Activated CD4-positive, alpha-beta T cell treated with anti-CD3 and anti-CD28 coated beads, Interleukin-2, amount 10 ng/mL, durations not matched to agents 24 days and 14 days (primary cell): ENCODE data around the gene TPCN2. TPM values are rescaled to one million over a fixed set of nuclear protein-coding genes. Genes with fewer than 3 reads are reported as not detected.
A peak's percentile ranks its signal among the peaks of the same experiment; 100 is the strongest.

Experiments
- DNase-seq: peaks from one replicate; pipeline ENCODE4 v3.0.0; 2022
- H3K27ac Mint-ChIP-seq: one replicate; pipeline ENCODE4 v1.8.0; 2022; ENCODE audit warnings: mild to moderate bottlenecking, mixed read lengths
- H3K27me3 Mint-ChIP-seq: one replicate; pipeline ENCODE4 v1.8.0; 2022; ENCODE audit warnings: mixed read lengths
- H3K36me3 Mint-ChIP-seq: one replicate; pipeline ENCODE4 v1.8.0; 2022; ENCODE audit warnings: low read depth, mild to moderate bottlenecking, mixed read lengths
- H3K4me1 Mint-ChIP-seq: one replicate; pipeline ENCODE4 v1.8.0; 2021; ENCODE audit warnings: mixed read lengths
- H3K4me3 Mint-ChIP-seq: one replicate; pipeline ENCODE4 v1.8.0; 2022; ENCODE audit warnings: mild to moderate bottlenecking, moderate library complexity, mixed read lengths
- H3K9me3 Mint-ChIP-seq: one replicate; pipeline ENCODE4 v1.8.0; 2021; ENCODE audit warnings: mixed read lengths
- intact Hi-C: fragments of 100-400 bp; cut with micrococcal nuclease; formaldehyde crosslinking; loops from one replicate; pipeline ENCODE4 v1.15.1; 2023
- total RNA-seq: library from RNA; stranded (reverse); gene quantifications from 2 replicates; pipeline ENCODE4 v1.2.3, GENCODE V29; 2022

Gene TPCN2
- total RNA-seq, 1 donor from 2014 or later, result 15.7 TPM

DNA sequence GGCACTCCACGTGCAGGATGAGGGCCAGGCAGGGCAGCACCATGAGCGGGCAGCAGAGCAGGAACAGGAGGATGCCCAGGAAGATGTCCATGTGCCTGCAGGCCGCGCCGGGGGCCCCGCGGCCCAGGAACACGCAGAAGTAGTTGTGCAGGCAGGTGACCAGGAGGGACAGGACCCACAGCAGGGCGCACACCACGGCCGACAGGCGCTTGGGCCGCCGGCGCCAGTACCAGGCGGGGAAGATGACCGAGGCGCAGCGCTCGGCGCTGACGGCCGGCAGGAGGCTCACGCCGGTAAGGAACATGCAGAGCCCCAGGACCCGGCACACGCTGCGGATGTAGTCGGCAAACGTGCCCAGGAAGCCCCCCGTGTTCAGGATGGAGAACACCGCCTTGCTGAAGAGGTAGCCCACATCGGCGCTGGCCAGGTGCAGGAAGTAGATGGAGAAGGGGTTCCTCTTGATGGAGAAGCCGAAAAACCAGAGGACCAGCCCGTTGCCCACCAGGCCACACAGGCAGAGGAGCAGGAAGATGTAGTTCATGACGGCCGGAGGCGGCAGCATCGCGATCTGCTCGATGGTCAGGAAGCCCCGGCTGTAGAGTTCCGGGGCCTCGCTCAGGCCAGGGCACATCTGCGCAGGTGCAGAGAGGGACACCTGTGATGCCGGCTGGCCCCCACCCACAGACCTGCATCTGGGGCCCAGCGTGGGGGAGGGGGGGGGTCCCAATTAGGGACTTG lies 42.9 kb upstream of the TPCN2 start:
- intact Hi-C loops, result no loop called here
- Mint-ChIP-seq H3K27me3 (peaks cover 6% of the 10 kb centered on the region), H3K9me3 (no peaks in the 10 kb centered on the region), H3K27ac (no peak overlapping the region), H3K36me3 (no peaks in the 10 kb centered on the region), H3K4me3 (no peak overlapping the region), H3K4me1 (no peaks in the 10 kb centered on the region)
- no peak for DNase-seq

DNA sequence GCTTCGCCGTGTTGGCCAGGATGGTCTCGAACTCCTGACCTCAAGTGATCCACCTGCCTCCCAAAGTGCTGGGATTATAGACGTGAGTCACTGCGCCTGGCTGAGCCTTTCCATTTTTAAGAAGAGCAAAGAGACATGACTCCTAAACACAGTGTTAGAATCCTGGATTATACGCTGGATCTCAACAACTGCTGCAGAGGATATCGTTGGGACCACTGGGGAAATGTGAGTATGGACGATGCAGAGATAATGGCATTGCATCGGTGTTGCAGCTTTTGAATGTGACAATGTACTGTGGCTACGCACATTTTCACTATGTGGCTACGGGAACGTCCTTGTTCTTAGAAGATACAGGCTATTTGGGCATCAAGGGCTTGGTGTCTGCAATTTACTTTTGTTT lies 41.9 kb upstream of the TPCN2 start:
- H3K4me3 Mint-ChIP-seq, result no peak overlapping the region
- intact Hi-C loops, result no loop called here
- no peaks in the 10 kb centered on the region for H3K4me1 Mint-ChIP-seq
- no peak for DNase-seq
- H3K9me3 Mint-ChIP-seq, result no peaks in the 10 kb centered on the region
- no peak overlapping the region for H3K27ac Mint-ChIP-seq
- no peaks in the 10 kb centered on the region for H3K36me3 Mint-ChIP-seq
- H3K27me3 Mint-ChIP-seq, result peaks cover 11% of the 10 kb centered on the region

DNA sequence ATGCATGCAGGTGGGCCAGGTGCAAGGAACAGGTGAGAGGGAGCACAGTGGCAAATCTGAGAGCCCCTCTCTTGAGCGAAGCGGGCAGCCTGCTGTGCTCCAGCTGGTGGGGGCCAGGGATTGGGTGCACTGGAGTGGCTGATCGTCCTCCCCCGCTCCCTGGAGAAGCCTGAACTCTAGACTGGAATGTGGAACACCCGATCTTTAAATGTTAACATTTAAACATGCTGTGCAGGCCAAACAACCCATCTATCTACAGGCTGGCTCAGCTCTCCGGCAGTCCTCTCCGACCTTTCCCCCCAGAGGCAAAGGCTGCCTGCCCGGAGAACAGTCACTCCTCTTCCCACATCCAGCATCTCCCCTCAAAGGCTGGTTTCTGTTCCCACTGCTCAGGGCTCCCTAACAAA lies 40.8 kb upstream of the TPCN2 start:
- H3K27me3 Mint-ChIP-seq, result peaks cover 19% of the 10 kb centered on the region
- no peak overlapping the region for H3K27ac Mint-ChIP-seq
- no peak for DNase-seq
- intact Hi-C loops, result no loop called here
- H3K9me3 Mint-ChIP-seq, result no peaks in the 10 kb centered on the region
- no peaks in the 10 kb centered on the region for H3K36me3 Mint-ChIP-seq
- no peak overlapping the region for H3K4me3 Mint-ChIP-seq
- no peaks in the 10 kb centered on the region for H3K4me1 Mint-ChIP-seq

DNA sequence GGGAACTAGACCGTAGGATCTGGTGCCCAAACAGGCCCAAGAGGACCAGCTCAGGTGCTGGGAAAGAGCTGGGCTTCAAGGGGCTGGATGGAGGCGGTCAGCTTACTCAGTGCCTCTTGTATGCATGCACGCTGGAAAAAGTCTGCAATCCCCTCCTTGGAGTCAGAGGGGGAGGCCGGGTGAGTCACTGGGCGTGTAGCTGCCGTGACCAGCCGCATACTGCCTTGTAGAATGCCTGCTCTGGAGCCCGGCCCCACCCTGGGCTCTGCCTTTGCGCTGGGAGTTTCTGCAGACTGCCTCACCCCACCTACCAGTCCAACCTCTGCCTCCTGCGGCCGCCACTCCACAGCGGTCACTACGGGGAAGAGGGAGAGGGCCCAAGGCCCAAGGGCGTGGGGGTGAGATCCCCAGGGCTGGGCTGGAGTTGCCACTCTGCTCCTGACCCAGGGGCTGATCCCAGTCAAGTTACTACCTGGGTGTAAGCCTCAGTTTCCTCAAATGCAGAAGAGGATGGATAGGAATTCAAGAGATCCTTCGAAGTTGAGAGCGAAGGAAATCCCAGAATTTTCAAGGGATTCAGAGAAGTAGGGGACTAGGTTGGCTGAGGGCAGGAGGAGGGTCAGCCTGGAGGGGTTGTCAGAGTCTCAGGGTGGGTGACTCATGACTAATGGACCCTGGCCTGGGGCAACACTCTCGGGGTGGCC lies 39.8 kb upstream of the TPCN2 start:
- Mint-ChIP-seq H3K9me3 (no peaks in the 10 kb centered on the region), H3K36me3 (no peaks in the 10 kb centered on the region), H3K4me3 (no peak overlapping the region), H3K27me3 (peaks cover 23% of the 10 kb centered on the region), H3K4me1 (no peaks in the 10 kb centered on the region), H3K27ac (no peak overlapping the region)
- intact Hi-C loops, result no loop called here
- no peak for DNase-seq

DNA sequence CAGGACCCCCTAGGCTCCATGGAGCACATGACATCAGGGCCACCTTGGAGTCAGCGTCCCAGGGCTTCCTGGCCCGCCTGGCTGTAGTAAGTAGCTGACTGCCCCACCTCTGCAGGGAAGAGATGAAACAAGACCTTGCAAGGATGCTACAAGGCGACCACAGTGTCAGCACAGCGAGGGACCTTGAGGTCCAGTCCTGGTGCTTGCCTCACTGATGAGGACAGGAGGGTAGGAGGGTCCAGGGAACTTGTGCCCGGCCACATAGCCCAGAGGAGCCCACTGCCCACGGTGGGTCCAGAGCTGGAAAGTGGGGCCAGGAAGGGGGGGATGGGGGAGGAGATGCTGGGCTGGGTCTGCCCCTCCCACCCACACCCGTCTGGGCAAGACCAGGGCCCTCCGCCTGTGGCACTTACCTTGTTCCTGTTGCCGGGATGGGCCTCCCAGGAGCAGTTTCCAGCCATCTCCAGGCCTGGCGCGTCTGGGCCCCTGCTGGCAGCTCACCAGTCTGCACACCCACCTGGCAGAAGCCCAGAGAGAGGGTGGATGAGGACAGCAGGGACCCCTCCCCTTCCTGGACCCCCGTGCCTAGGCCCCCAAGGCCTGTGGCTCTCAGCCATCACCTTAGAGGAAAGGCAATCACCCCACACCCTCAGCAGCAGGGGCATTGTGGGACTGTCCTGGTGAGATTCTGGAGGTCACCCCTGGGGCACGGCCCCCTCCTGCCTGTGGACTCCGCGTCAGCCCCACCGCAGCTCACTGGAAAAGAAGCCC lies 39.1 kb upstream of the TPCN2 start:
- H3K4me1 Mint-ChIP-seq, result no peaks in the 10 kb centered on the region

DNA sequence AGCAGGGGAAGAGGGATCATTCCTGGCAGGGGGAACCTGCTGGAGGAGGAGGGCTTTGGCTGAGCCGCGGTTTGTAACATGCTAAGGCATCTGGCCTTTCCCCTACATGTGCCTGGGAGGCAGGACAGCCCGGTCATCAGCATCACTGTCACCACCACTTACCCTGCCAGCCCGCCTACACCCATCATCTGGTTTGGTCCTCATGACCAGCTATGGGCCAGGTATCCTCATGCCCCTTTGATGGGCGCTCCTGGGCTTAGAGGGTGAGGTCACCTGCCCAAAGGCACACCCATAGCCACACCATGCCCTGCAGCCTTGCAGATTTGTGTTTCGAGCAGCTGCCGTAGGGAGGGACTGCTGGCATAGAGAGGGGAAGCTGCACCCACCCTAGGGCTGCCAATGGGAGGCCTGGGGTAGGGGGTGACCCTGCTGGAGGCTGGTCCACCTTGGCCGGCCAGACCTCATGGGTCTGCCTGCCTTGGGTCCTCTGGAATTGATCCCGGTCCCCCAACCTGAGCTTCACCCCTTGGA lies 38.3 kb upstream of the TPCN2 start:
- H3K36me3 Mint-ChIP-seq, result no peaks in the 10 kb centered on the region
- no peak overlapping the region for H3K4me3 Mint-ChIP-seq
- H3K9me3 Mint-ChIP-seq, result no peaks in the 10 kb centered on the region
- DNase-seq, result no peak
- H3K27ac Mint-ChIP-seq, result no peak overlapping the region
- H3K27me3 Mint-ChIP-seq, result peaks cover 27% of the 10 kb centered on the region
- no peaks in the 10 kb centered on the region for H3K4me1 Mint-ChIP-seq
- intact Hi-C loops, result no loop called here

More for the DNA sequence above, 39.1 kb upstream of the TPCN2 start:
- intact Hi-C loops, result no loop called here
- no peak for DNase-seq
- no peaks in the 10 kb centered on the region for H3K9me3 Mint-ChIP-seq
- H3K27ac Mint-ChIP-seq, result no peak overlapping the region
- no peaks in the 10 kb centered on the region for H3K36me3 Mint-ChIP-seq
- peaks cover 24% of the 10 kb centered on the region for H3K27me3 Mint-ChIP-seq
- no peak overlapping the region for H3K4me3 Mint-ChIP-seq

DNA sequence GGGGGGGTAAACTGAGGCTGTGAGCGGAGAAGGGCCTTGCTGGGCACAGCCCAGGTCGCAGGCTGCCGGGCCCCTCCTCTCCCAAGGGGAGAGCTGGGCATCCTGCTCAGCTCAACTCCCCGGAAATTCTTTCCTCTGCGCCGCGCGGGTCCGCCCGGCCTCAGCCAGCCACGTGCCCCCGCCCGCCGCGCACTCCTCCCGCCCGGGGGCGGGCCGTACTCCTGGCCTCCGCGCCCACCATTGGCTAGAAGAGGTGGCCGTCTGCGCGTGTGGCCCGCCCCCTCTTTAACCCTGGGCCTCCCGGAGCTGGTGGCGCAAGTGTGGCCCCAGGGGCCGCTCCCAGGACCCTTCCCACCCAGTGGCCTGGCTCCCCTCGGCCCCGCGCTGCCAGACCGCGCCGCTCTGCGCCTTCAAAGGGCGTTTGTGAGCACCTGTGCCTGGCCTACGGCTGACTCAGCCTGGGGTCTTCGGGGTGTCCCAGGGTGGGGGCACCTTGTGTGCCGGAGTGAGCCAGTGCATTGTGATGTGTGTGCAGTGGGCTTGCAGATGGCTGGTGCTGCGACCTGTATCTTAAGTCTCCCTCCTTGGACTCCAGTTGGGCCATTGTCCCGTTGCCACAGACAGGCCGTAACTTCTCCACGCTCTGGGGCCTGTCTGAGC lies 37.6 kb upstream of the TPCN2 start:
- Mint-ChIP-seq H3K36me3 (no peaks in the 10 kb centered on the region), H3K9me3 (no peaks in the 10 kb centered on the region), H3K27ac (no peak overlapping the region), H3K4me1 (no peaks in the 10 kb centered on the region), H3K4me3 (no peak overlapping the region), H3K27me3 (peaks cover 28% of the 10 kb centered on the region)
- peak; percentile 82 for DNase-seq
- intact Hi-C loops, result no loop called here

DNA sequence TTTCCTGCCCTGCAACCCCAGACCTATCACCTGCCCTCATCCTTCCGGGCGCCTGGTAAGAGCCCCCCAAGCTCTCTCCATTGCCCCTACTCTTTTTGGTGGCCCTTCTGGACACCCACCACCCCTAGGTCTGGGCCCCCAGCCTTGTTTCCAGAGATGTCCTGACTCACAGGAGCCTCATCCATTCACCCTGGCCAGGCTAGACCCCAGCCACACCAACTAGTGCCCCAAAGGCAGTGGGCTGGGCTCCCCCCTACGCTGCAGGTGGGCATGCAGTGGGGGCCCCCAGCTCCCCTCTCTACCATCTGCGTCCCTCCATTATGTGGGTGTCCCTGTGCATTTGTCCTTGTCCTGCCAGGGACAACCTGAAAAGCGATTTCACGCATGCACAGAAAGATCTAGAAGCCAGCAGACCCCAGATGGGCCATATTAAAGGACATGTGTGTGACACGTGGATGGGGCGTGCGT lies 37.1 kb upstream of the TPCN2 start:
- no peak for DNase-seq
- intact Hi-C loops, result no loop called here
- H3K9me3 Mint-ChIP-seq, result no peaks in the 10 kb centered on the region
- H3K36me3 Mint-ChIP-seq, result no peaks in the 10 kb centered on the region
- H3K4me1 Mint-ChIP-seq, result no peaks in the 10 kb centered on the region
- H3K27me3 Mint-ChIP-seq, result peaks cover 30% of the 10 kb centered on the region
- H3K4me3 Mint-ChIP-seq, result no peak overlapping the region
- no peak overlapping the region for H3K27ac Mint-ChIP-seq

DNA sequence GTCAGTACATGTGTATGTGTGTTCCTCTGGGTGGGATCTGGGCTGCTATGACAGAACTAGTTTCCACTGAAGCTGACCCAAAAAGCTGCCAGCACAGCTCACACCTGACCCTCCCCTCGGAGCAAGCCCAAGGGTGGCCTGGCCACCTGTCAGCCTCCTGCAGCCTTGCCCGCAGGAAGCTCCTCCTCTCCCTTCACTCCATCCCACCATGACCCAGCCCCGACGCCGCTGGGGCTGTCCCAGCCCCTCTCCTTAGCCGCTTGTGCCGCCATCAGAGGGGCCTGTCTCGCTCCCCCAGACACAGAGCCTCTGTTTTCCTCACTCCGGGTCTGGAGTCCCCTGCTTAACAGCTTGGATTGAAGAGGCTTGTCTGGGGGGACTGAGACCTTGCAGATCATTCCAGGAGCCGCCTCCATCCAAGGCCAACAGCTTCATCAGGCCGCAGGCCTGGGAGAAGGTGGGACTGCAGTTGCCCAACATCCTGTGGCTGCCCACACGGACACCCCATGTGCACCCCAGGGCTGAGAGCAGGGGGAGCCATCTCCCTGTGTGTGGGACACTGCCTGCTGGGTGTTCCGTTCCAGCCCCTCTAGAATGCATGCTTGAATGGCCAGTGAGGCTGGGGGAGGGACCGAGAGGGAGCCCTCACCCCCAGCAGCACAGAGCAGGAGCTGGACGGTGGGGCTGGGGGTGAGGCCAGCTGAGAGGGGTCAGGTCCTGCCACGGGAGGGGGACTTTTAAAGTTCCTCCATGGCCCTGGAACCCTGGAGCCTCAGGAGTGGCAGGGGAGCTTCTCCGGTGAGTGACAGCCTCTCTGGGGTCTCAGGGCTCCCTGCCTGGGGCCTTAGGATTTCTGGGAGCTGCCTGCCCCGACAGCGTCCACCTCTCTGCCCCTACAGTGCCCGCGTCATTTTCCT lies 36.4 kb upstream of the TPCN2 start:
- Mint-ChIP-seq H3K9me3 (no peaks in the 10 kb centered on the region), H3K4me3 (no peak overlapping the region), H3K27me3 (peaks cover 28% of the 10 kb centered on the region), H3K27ac (no peak overlapping the region), H3K4me1 (no peaks in the 10 kb centered on the region), H3K36me3 (no peaks in the 10 kb centered on the region)
- DNase-seq, result no peak
- intact Hi-C loops, result no loop called here

DNA sequence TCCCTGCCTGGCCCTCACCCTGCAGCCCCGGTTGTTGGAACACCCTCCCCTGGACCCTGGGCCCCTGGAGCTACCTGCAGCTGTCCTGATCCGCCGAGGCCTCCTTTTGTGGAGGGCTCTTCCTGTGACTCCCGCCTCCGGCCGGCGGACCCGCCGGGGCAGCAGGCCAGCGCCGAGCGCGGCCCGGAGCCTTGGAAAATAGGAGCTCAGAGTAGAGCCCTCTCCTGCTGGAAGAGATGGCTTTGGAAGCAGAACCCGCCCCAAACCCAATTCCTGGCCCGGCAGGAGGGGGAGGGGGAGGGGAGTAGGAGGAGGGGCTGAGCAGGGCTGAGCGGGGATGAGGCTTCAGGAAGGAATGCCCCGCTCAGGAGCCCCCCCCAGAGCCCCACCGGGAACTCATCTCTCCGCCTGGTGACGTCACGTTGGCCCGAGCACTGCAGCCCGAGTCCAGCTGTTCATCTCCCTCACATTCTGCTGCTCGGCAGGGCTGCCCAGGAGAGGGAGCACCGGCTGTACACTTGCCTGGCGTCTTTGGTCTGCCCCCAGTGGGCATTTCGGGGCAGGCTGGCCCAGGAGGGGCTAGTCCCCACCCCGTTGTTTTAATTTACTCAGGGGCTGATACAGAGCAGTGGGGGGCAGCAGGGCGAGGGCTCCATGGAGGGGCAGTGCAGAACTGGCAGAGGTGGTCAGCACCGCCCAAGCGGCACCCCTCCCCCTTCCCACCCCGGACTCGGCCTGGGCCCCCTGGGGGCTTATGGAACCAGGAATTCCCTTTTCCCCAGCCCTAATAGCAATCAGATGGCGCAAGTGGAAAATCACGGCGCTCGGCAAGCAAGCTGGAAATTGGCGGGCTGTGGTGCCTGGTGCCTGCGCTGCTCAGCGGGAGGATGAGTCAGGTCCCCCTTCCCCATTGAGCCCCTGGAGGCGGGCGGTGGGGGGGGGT lies 35.5 kb upstream of the TPCN2 start, which contains the start of gene MRGPRF:
Gene MRGPRF, minus strand, starts transcription at position 238 of the 943 bp plus-strand sequence. CDS start 3,345 bp downstream, outside the sequence.
- Mint-ChIP-seq H3K4me1 (no peaks in the 10 kb centered on the region), H3K27me3 (peaks cover 28% of the 10 kb centered on the region), H3K9me3 (no peaks in the 10 kb centered on the region), H3K36me3 (no peaks in the 10 kb centered on the region), H3K27ac (no peak within 1 kb of the TSS), H3K4me3 (no peak within 1 kb of the TSS)
- intact Hi-C loops, result no loop called here
- no peak for DNase-seq

DNA sequence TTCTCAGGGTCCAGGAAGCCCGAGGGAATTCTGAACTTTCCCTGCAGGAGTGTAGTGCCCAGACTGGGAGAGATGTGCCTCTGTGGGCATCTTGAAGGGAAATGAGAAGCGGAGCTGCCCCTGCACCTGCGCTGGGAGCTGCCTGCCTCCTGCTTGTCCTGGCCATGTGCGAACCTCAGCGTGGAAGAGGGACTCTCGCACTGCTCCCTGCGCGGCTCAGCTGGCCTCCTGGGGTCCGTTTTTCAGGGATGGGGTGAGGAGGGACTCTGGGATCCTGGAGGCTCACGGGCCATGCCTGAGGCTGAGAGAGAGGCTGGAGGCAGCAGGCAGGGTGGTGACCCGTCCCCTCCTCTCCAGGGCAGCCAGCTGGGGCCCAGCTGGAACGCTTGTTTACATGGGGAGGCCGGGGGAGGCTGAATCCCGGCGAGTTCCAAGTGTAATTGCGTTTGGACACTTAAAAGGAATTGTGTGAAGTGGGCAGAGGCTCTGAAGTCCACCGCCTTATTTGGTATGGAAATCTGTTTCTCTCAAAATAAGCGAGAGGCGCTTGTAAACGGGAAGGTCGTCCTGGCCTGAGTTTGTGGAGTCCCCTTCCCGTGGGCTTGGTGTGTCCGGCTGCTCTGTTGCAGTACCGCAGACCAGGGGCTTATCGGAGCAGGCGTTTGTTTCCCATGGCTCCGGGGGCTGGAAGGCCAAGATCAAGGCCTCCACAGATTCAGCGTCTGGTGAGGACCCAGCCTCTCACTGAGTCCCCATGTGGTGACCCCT lies 34.5 kb upstream of the TPCN2 start:
- Mint-ChIP-seq H3K36me3 (no peaks in the 10 kb centered on the region), H3K27me3 (peaks cover 28% of the 10 kb centered on the region), H3K9me3 (no peaks in the 10 kb centered on the region), H3K4me1 (no peaks in the 10 kb centered on the region), H3K27ac (no peak overlapping the region), H3K4me3 (no peak overlapping the region)
- DNase-seq, result no peak
- intact Hi-C loops, result no loop called here
